Forelimb muscle (tissue), 1 donor: ENCODE measurements around the gene ZDHHC14. TPM values are rescaled to one million over a fixed set of nuclear protein-coding genes. Genes with fewer than 3 reads are reported as not detected.
"Not testable (repeated sequence)": the region's sequence is repeated elsewhere in the genome, so short reads cannot be mapped to it uniquely, and the experiment has no call there.

Source experiments
- DNase-seq: peaks from one replicate; pipeline ENCODE4 v3.0.0-alpha.2; 2013; ENCODE audit warnings: low read depth
- polyA plus RNA-seq: library from polyadenylated mRNA; unstranded; fragments of 120-200 nt; gene quantifications from one replicate; pipeline ENCODE4 v1.2.1, GENCODE V29; 2013; ENCODE audit not compliant: insufficient read length

Gene ZDHHC14
- polyA plus RNA-seq = 4.1 TPM

- peak; percentile 44 for DNase-seq
Measured at GRCh38 chr6:157380779-157381561, at the start of gene ZDHHC14. ZDHHC14 (plus strand) TSS chr6:157381190.

GRCh38 chr6:157332813-157333212 lies 48.2 kb upstream of the ZDHHC14 start:
- DNase-seq = no peak

DNA sequence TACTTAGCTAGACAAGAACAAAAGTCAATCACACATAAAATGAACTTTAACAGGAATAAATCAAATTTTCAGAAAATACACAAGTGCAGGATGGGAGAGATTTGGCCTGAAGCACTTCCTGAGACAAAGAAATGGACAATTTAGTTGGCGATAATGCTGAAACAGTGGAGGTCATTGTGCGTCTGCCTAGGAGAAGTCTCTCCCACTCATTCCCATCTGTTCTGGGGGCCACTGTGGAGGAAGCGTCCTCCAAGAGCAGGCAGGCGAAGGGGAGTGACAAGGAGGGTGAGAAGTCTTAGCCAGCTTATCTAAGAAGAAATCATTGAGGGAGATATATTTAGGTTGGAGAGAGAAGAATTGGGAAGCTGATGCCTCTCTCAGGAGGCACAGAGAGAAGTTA lies 47.5 kb upstream of the ZDHHC14 start:
- no peak for DNase-seq

- DNase-seq = no peak
Measured at GRCh38 chr6:157333956-157334355, 47.0 kb upstream of the ZDHHC14 start.

GRCh38 chr6:157335829-157336228 lies 45.2 kb upstream of the ZDHHC14 start:
- no peak for DNase-seq

DNA sequence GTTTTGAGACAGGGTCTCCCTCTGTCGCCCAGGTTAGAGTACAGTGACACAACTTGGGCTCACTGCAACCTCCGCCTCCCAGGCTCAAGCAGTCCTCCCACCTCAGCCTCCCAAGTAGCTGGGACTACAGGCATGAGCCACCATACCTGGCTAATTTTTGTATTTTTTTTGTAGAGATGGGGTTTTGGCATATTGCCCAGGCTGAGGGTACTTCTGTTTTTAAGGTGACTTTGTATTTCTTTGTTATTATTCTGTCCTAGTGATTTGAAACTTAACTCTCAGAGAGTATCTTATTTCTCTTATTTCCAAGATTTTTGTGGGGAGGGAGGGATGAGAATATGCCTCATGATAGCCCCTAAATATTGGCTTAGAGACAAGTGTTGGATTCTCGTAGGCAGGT lies 43.7 kb upstream of the ZDHHC14 start:
- not testable (repeated sequence) for DNase-seq

GRCh38 chr6:157337751-157338150 lies 43.2 kb upstream of the ZDHHC14 start:
- no peak for DNase-seq

DNA sequence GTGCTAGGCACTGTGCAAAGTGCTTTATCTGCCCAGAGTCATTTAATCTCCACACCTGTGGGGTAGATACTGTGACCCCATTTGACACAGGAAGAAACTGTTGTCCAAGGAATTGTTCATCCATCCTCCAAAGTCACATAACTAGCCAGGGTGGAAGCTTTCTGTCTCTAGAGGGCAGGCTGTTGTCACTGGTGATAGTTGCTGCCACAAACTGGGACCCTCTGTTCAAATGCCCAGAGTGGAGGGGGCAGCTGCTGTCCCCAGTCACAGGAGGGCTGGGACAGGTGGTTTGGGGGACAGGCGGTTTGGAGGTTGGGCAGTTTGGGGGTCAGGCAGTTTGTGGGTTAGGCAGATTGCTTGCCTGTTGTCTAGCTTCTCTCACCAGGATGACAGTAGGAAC lies 41.6 kb upstream of the ZDHHC14 start:
- no peak for DNase-seq

GRCh38 chr6:157343732-157344131 lies 37.3 kb upstream of the ZDHHC14 start:
- no peak for DNase-seq

DNA sequence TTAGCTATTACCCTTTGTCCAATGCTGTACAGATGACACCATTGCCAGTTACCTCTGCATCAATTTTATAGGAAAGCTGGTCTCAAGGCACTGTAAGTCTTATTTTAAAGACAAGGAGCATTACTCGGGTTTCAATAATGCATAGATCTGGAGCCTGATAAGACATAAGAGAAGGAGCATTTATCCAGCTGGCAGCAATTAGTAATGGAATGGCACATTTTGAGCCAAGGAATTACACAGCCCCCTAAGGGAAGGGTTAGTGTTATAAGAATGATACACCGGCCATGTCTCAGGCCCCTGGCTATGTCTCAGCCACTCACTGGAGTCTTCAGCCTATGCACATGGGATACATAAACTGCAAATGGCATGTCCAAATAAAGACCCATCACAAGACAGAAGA lies 34.6 kb upstream of the ZDHHC14 start:
- no peak for DNase-seq

DNA sequence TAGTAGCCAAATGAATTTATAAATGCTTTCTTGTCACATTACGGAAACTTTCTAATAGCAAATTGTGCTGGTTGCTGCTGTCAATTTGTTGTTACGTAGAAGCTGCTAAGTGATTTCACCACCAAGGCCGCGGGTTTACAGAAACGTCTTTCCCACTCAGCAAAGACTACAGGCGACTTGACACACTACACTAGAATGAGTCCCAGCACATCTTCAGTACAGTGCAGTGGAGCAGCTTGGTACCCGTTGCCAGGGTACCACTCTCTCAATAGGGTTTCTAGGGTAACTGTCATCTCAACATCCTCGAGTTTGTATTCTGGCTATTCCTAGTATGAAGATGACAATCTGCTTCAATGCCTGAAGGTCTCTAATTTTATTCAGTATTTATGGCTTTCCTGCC lies 22.7 kb upstream of the ZDHHC14 start:
- DNase-seq = no peak

GRCh38 chr6:157361886-157362285 lies 19.1 kb upstream of the ZDHHC14 start:
- DNase-seq = no peak

DNA sequence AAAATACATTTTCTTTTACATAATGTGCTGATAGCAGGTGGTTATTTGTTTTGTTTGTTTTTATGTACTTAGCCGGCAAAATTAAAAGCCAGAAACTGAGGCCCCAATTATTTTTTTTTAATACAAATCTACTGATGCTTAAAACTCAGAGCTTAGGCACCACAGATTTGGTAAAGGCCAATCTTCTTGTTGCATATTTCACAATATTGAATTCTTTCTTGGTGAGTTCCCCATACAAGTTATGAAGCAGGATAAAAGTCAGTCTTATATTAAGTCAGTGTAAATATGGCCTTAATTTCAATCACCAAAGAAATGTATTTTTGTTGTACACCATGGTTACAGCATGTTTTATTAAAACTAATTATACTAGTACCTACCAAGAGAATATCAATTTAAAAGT lies 16.3 kb upstream of the ZDHHC14 start:
- DNase-seq = no peak

GRCh38 chr6:157366648-157367047 lies 14.3 kb upstream of the ZDHHC14 start:
- DNase-seq = no peak

DNA sequence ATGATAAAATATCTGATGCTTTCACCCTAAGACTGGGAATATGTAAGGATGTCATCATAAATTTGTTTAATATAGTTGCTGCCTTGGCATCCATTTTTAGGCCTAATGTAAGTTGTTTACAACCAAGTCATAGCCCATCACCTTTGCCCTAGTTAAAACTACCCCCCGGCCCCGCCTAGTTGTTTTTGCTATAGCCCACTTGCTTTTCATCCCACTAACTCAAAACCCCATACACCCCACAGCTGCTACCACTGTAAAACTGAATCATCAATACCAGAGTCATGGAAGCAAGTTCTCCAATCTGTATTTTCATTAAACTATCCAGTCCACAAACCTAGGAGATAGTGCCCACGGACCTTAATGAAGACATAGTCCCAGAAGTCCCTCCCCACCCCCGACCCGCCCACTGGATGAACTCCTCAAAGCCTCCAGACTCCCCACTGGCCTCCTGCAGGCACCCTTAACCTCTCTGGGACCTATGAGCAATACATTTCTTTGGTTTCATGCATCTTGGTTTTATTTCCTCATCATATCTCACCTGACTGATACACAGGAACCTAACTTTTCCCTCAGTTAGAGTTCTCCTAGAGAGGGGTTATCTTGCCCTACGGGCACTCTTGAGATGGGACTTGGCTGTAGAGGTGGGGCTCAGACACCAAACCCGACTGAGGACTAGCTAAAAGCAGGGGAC lies 12.5 kb upstream of the ZDHHC14 start:
- DNase-seq = no peak

DNA sequence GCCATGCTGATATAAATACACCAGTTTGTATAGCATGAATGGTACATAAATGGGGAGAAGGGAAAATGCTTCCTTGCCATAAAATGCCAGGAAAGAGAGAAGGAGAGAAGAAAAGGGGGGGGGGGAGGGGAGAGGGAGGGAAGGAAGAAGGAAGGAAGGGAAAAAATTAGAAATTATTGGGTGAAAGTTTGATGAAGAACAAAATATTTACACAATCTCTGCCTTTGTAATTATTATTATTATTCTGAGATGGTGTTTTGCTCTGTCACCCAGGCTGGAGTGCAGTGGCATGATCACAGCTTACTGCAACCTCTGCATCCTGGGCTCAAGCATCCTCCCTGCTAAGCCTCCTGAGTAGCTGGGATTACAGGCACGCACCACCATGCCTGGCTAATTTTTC lies 10.2 kb upstream of the ZDHHC14 start:
- DNase-seq = no peak

GRCh38 chr6:157372501-157373280 lies 8.3 kb upstream of the ZDHHC14 start:
- no peak for DNase-seq

- no peak for DNase-seq
Measured at GRCh38 chr6:157374889-157375443, 6.0 kb upstream of the ZDHHC14 start.

GRCh38 chr6:157376241-157376640 lies 4.7 kb upstream of the ZDHHC14 start:
- DNase-seq = no peak

GRCh38 chr6:157376706-157377230 lies 4.2 kb upstream of the ZDHHC14 start:
- no peak for DNase-seq

- DNase-seq = peak; percentile 63
Measured at GRCh38 chr6:157379656-157380457, 1.1 kb upstream of the ZDHHC14 start.
